ENCODE results near the gene SUSD6.
"Not testable (repeated sequence)": the region's sequence is repeated elsewhere in the genome, so short reads cannot be mapped to it uniquely, and the experiment has no call there.

- not testable (repeated sequence) for TF ChIP-seq CTCF, POLR2A (IDR thresholded peaks at IDR 0.05)
Observed at GRCh38 chr14:69647642-69648041, 36.2 kb downstream of the SUSD6 start.
